NCI-H187 (cell line): ENCODE data around the gene HDAC9.

ENCODE experiments used
- DNase-seq, 2 experiments: peaks; one replicate each; lab custom pipeline; 2025; lab: John Stamatoyannopoulos, UW

Gene HDAC9

DNA sequence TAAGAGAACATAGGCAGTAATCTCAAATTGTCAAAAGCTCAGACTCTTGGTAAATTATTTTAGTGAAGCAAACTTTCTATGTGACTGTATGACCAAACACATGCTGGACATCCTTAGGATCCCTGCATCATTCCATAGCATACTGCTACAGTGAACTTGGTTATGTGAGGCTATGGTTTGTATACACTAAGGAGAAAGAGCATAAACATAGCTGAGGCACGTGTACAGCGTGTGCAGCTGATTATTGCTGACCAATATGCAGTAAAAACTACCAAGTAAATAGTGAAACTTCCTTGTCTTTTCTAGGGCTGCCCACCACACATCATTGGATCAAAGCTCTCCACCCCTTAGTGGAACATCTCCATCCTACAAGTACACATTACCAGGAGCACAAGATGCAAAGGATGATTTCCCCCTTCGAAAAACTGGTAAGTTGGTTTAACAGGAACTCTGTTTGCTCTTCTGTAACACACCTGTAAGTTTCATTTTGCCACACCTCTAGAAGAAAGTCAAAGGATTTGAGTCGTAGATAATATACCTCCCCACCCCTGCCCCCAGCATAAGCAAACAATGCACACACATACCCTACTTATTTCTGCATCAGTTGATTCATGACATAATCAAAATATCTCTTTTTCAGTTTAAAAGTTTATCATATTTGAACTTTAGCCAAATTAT, 98.2 kb downstream of the HDAC9 start:
- DNase-seq, result no peak

DNA sequence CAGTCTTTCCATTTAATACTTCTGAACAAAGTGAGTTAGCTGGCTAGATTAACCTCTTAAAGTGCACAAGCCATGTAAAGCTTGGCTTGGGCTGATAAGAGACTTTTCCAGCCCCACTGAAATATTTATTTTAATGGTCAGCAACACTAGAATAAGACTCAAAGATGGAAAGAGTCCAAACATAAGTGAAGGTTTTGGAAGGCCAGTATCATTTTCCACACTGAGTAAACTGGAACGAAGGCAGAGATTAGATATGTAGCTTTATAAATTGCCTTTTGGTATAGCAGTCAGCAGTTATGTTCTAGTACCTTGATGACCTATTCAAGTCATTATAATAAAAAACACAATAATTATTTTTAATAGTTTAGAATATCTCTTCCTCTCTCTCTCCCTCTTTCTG, 102.2 kb downstream of the HDAC9 start:
- no peak for DNase-seq

GRCh38 chr7:18607025-18607424, 111.5 kb downstream of the HDAC9 start:
- no peak for DNase-seq

- no peak for DNase-seq
These were observed 114.9 kb downstream of the HDAC9 start for GRCh38 chr7:18610331-18610948.

GRCh38 chr7:18614841-18615240, 119.3 kb downstream of the HDAC9 start:
- no peak for DNase-seq

GRCh38 chr7:18619311-18619710, 123.8 kb downstream of the HDAC9 start:
- DNase-seq, result no peak

DNA sequence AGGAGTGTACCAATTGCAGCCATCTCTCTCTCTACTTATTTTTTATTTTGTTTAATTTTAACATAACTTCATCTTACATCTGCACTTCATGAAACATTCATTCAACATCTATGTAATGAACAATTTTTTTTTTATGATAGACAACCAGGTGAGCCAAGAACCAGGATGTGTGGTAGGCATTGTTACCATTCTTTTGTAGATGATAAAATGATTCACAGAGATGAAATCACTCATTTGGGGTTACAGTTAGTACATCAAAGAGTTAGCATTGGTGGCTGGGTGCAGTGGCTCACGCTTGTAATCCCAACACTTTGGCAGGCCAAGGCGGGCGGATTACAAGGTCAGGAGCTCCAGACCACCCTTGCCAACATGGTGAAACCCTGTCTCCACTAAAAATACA, 127.8 kb downstream of the HDAC9 start:
- no peak for DNase-seq

- DNase-seq, result no peak
These were observed 128.9 kb downstream of the HDAC9 start for GRCh38 chr7:18624459-18624858.

DNA sequence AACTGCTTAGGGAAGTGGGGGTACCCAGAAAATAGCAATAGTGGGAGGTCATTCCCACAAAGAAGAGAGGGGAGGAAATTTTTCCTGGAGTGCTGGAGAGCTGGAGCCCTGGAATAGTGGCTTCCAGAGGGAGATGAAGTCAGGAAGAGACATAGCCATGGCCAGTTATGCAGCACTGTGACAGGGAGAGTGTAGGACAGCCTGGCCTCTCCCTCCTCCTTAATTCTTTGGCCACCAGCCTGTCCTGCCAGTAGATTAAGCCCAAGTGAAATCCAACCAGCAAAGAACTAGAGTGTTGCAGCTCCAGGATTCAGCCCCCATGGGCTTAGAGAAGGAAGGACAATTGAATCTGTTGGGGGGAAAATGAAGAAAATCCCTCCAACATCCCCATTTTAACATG, 130.5 kb downstream of the HDAC9 start:
- no peak for DNase-seq

DNA sequence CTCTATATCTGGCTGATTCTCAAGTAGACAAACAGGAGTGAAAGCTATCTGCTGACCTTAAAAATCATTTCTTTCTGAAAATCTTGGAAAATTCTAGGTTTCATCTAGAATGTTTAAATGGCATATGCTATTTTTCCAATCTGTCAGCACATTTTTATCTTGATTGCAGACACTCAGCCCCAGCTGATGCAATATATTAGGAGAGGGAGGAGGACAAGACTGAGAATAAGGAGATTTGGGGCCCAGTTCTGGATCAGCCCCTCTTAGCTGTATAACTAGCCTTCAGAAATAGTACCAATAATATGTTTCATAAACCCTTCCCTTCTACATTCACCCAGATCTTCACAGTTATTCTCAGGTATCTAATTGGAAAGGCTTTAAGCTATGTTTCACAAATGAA, 131.2 kb downstream of the HDAC9 start:
- no peak for DNase-seq

GRCh38 chr7:18637516-18637915, 142.0 kb downstream of the HDAC9 start:
- DNase-seq, result no peak

DNA sequence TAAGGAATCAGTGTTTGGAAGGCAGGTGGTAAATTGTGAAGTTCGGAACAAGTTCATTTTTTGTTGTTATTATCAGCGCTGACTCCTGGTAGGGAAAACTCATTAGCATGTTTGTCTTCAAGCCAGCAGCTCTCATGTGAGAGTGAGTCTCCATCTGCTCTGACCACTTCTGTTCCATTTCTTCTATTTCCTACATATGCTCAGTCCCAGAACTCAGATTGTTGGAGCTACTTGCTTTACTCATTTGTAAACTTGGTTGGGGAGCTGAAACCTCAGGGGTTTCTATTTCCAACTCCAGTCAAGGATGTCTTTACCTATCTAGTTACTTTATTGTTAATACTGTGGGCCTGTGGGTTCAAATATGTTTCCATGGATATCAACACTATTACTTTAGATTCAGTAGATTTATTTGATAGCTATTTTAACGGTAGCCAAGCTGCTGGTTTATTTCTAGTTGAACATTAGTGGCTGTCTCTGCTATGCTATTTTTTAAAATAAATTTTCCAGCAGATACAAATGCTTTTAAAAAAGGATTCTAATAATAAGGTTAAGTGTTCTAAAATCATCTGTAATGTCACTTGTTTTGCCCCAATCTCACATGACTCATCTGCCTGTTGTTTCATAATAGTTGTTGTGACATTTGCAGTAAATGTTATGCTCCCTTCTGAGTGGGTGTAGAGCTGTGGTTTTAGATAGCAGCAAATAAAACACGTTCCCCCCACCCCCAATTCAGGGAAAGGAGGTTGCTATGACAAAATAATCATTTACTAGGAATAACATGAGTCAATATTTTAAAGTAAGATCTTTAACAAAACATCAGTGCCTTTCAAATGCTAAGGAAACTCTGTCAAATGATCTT, 143.3 kb downstream of the HDAC9 start:
- no peak for DNase-seq

- no peak for DNase-seq
These were observed 144.2 kb downstream of the HDAC9 start for GRCh38 chr7:18639711-18640110.

DNA sequence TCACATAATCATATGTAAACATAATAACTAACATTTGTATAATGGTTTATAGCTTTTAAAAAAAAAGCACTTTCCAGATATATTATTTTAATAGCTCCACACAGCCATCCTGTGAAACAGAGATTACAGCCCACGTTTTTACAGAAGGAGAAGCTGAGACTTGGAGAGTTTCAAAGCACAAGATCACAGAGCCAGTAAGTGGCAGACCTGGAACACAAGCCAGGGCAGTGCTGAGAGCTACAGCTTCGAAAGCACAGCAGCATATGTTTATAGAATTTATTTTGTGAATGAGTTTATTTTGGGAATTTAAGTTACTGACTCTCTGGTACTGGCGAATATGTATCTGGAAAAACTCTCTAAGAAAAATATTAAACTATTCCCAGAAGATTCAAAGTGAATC, 149.4 kb downstream of the HDAC9 start:
- no peak for DNase-seq

- DNase-seq, result no peak
These were observed 152.0 kb downstream of the HDAC9 start for GRCh38 chr7:18647582-18647981.

DNA sequence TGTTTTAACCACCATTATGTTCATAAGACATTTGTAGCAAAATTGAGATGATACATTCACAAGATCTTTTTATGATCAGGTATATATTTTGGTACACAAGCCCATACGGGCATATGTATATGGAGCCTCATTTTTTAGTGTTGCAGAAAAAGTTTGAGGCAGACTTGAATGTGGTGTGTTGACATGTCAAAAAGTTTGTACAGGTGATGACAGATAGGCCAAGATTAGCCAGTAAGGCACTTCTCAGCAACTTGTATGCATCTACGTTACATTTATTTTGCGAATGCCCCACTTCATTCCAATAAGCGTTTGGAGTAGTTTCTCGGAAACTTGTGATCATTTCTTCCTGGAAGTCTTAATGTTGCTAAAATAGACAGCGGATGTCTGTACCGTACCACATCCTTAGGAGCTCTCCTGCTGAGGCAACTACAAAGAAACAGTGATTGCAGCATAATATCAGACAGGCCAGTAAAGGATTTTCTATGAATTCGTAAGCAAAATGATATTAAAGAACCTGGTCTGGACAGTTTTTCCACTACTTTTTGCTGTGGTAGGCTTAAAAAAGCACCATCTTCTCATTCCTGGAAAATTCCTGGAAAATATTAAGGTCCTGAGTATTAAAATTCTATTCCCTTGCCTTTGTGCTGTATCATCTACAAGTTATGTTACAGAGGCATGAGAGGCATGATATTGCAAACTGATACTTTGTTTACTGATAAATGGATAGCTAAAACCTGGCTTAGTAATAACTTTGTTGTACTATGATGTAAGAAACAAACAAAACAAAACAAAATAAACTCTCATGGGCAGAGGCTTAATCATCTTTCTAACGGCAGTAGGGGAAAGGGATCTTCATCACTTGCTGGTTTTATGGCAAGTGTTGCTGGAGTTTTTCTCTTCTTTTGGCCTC, 153.6 kb downstream of the HDAC9 start:
- no peak for DNase-seq

DNA sequence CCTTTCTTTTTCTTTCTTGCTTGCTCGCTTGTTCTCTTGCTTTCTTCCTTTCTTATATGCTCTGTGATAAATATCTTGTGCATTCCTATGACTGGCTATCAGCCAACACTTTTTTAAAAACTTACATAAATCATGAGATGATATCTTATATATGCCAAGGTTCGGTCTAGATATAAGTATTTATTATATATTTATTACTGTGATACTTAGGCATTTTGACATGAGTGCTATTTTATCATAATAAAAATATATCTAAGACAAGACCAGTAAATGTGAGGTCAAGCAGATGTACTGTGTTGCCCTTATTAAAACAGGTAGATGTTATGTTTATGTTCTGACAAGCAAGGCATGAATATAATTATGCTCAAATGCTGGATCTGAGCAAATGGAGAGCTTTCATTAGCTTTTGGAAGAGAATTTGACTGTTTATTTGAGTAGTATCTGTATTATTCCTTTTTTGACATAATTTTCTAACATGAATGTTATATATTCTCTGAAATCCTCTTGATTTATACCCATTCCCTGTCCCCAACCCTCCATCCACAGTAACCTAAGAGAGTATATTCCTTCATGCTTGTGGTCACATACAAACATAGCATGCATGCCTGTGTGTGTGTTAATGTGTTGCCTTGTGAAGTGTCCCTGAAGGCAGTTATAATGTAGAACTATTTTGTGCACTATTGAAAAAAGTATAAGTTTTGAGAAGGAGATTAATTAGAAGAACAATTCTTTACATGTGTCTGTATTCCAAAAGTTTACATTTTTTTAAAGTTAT, 158.0 kb downstream of the HDAC9 start:
- DNase-seq, result no peak

DNA sequence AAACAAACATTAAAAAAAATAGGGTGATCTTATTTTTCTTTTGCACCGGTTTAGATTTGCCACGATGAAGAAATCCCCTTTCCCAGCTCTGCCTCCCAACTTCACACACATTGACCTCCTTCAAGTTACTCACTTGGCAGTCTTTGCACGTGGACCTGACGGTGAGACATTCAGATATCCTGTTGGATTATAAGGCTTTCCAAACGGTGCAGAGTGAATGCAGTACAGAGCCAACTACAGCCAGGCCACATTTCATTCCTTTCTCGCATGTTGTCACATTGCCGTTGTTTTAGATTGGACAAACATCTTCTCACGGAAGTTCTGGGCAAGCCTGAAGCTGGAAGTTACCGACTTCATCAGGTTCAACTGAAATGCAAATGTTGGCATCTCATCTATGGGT, 159.2 kb downstream of the HDAC9 start:
- no peak for DNase-seq

DNA sequence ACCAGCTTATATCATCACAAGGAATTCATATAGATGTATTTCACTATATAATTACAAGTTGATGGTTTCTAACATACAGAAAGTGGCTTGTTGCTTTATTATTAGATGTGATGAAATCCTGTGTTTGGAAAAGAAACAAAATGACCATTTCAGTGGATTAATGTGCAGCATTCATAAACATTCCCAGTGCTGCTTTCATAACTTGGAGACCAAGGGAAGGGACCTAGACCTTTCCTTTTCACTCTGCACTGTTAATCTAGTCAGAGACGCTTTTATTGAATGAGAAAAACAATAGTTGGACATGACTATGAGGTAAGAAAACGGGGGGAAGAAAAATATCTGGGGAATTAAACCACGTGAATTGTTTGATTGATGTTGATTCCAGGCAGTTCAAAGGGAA, 160.0 kb downstream of the HDAC9 start:
- DNase-seq, result no peak

DNA sequence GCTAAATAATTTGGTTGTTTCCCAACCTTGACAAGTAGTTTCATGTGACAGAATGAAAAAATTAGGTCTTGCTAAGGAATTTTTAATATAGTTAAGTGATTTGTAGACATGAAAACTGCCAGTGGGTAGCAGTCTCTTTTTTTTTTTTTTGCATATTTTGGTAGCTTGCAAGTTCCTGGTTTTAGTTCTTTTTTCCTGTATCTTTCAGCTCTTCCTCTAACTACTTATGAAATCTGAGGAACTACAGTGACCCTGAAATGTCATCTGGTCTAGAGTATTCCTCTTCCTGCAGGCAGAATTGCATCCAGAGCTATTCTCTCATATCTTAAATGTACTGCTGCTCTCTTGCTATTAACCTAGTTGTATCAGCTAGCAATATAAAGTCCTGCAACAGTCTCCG, 160.4 kb downstream of the HDAC9 start:
- DNase-seq, result no peak

GRCh38 chr7:18656362-18656761, 160.8 kb downstream of the HDAC9 start:
- DNase-seq, result no peak
